GM12872 (cell line): Measurements from ENCODE around the gene BEX4.

Source experiments
- TF ChIP-seq, protein P1 (sequence below): IDR thresholded peaks from 3 replicates; pipeline ENCODE4 v1.5.1; 2011; ENCODE audit warnings: low read depth, mild to moderate bottlenecking, low read length, moderate library complexity; ENCODE audit not compliant: insufficient read depth

The BEX4 gene

DNA sequence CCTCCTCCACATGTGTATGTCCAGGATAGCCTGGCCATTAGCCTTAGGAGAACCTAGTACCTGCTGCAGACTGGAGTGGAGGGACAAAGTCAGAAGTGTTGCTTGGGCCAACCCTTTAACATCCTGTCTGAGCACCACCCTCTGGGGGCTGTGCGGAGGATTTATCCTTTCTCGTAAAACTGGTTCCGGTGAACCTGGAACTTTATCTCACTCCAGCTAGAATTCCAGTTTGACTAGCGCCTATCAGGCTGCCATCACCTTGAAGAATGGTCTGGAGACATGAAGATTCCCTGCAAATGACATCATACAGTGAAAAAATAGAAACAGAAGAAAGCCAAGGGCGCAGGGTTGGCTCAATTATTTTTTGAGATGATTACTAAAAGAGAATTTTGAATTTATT, 36.1 kb downstream of the BEX4 start:
- TF ChIP-seq, protein P1, sequence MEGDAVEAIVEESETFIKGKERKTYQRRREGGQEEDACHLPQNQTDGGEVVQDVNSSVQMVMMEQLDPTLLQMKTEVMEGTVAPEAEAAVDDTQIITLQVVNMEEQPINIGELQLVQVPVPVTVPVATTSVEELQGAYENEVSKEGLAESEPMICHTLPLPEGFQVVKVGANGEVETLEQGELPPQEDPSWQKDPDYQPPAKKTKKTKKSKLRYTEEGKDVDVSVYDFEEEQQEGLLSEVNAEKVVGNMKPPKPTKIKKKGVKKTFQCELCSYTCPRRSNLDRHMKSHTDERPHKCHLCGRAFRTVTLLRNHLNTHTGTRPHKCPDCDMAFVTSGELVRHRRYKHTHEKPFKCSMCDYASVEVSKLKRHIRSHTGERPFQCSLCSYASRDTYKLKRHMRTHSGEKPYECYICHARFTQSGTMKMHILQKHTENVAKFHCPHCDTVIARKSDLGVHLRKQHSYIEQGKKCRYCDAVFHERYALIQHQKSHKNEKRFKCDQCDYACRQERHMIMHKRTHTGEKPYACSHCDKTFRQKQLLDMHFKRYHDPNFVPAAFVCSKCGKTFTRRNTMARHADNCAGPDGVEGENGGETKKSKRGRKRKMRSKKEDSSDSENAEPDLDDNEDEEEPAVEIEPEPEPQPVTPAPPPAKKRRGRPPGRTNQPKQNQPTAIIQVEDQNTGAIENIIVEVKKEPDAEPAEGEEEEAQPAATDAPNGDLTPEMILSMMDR = no peak

DNA sequence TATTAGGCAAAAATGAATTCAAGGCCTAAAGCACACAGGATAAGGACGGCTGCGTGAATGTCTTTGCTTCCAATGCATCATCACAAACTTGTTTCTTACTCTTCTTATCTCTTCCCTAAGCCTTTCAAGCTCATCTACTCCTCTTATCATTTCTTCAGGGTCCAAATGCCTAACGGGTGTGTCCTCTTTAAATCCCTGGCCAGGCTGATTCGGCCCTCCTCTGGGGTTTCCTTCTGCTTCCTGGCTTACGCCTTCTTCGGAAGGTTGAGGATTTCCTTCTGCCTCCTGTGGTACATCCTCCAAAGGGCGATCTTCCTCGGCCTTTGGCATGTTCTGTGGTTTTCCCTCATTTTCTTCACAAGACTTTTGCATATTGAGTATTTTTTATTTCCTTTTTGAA, 38.7 kb downstream of the BEX4 start:
- TF ChIP-seq, protein P1 = no peak

DNA sequence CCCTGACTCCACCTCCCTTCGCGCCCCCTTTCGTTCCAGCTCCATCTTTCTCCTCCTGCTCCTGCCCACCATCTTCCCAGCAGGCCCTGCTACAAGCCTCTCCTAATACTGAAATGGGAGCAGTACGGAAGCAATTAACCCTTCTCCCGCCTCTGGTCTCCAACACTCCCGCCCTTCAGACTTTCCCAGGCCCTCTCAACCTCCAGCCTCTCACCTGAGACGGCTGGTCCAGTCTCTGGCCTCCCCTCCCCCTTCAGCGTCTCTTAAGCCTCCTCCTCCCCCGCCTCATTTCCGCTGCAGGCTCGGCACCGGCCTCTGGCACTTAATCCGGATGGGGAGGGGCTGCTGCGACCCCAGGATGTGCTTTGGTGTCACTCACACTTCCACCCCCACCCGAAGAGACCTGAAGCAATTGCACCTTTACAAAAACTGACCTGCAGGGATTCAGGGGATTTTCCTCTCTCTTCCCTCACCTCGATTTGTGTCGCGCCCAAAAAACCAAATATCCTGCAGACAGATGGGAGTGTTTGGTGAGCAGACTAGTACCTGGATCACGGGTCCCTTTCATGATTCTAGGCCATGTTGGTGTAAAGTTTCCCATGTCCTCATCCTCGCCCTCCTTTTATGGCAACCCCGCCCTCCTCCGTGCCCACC, 39.4 kb downstream of the BEX4 start:
- TF ChIP-seq, protein P1 = no peak

DNA sequence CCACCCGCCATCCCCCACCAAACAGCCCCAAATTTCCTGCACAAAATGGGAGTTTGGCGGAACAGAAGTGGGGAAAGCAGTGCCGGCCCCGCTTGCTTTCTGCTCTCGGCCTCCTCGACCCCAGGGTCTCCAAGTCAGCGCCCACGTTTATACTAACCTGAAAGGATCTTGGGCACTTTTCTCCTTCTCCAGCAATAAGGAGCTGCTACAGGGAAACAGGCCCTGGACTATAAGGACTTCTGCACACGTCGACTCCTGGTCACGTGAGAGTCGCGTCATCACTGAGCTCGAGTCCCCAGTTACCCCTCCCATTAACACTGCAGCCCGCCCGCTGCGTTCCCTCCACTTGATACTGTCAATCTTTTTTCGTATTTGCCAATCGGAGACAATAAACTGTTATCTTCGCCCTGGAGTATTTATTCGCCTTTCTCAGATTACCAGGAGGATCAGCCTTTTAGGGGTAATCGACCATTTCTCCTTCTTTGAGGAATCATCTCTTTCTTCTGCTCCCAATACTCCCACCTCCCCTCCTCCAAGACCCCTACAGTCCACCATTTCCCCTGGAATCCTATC, 40.1 kb downstream of the BEX4 start, which contains the start of gene TCEAL8:
TSS of gene TCEAL8 (minus strand) at position 235 of the 573 bp plus-strand sequence. CDS start 1,176 bp downstream, outside the sequence.
- TF ChIP-seq, protein P1 = no peak

DNA sequence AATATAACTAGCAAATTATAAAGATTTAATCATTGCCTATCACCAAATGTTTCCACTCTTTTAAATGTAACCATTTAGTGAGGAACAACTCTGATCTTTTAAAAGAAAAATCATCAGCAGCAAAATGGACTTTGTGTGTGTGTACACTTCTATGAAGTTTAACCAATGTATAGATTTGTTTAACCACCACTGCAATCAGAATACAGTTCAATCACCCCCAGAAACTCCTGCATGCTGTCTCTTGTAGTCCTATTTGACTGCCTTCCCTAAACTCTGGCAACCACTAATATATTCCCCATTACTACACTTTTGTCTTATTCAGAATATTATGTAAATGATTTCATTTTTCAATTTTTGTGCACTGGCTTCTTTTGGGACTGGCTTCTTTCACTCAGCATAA, 41.7 kb downstream of the BEX4 start:
- TF ChIP-seq, protein P1 = no peak

DNA sequence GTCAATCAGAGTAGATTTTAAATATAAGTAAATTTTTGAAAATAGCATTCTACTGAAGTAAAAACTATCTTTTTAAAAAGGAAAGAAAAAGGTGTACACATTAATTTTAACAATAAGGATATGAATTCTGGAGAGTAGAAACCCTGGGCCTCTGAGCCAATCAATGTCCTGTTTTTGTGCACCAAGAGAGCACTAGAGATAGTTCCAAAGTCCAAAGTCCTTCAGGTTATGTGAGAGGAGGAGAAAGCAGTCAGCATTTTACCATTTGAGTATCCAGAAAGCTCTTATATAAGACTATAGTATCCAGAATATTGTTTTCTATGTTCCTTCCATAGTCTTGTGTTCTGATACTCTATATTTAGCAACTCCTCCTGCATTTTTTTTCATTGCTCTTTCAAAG, 43.4 kb downstream of the BEX4 start:
- TF ChIP-seq, protein P1 = no peak
